A549 (cell line): ENCODE results near the gene LEPROT. TPM values are rescaled to one million over a fixed set of nuclear protein-coding genes. Genes with fewer than 3 reads are reported as not detected.
A peak's percentile ranks its signal among the peaks of the same experiment; 100 is the strongest.
"Not testable (repeated sequence)": the region's sequence is repeated elsewhere in the genome, so short reads cannot be mapped to it uniquely, and the experiment has no call there.

ENCODE experiments used
- ATAC-seq, 2 experiments: fragments of 200-7000 bp in 1 of 2; fragments of >200 bp in 1 of 2; cut with Nextera tagmentation in 1 of 2; cut with Tn5 transposase in 1 of 2; 3 replicates each; pipeline versions ENCODE4 v1.8.0 to v1.9.1; 2018 to 2020; ENCODE audit warnings: mild to moderate bottlenecking in 1 of 2, moderate library complexity in 1 of 2
- CTCF ChIA-PET: fragments of 300-600 bp; sonication (Branson Sonifier 250); formaldehyde crosslinking; extraction: SDS; loops from one replicate; lab custom pipeline; 2021; ENCODE audit warnings: antibody characterized with exemption, inconsistent platforms; lab: Yijun Ruan, JAX
- POLR2A ChIA-PET: fragments of 350-600 bp; formaldehyde crosslinking; extraction: SDS; loops from one replicate; lab custom pipeline; 2021; ENCODE audit warnings: antibody characterized with exemption, inconsistent platforms; lab: Yijun Ruan, JAX
- DNase-seq, 2 experiments: peaks; one replicate each; pipeline versions ENCODE4 v3.0.0 to v3.0.0-alpha.2; 2011 to 2016; ENCODE audit warnings: low read depth in 1 of 2, low spot score in 1 of 2
- FAIRE-seq: peaks from 2 replicates; lab custom pipeline; 2011; peaks lifted over from hg19 to GRCh38; lab: Jason Lieb, UNC
- H3K27ac ChIP-seq, 2 experiments: fragments of >200 bp; sonication (Bioruptor Twin); formaldehyde crosslinking; 3 replicates each; pipeline ENCODE4 v1.5.1; 2016 to 2017
- H3K4me1 ChIP-seq: fragments of >200 bp; sonication (Bioruptor Twin); formaldehyde crosslinking; 3 replicates; pipeline ENCODE4 v1.6.1; 2016
- H3K4me2 ChIP-seq: fragments of >200 bp; sonication (Bioruptor Twin); formaldehyde crosslinking; 3 replicates; pipeline ENCODE4 v1.6.1; 2016
- H3K4me3 ChIP-seq: fragments of >200 bp; sonication (Bioruptor Twin); formaldehyde crosslinking; 3 replicates; pipeline ENCODE4 v1.5.1; 2016
- H3K9me3 ChIP-seq: fragments of >200 bp; sonication (Bioruptor Twin); formaldehyde crosslinking; 3 replicates; pipeline ENCODE4 v1.6.1; 2016
- BHLHE40 ChIP-seq: IDR thresholded peaks from 2 replicates; pipeline ENCODE4 v1.6.1; 2012; ENCODE audit warnings: low read depth, low read length, inconsistent platforms
- CBX8 ChIP-seq: fragments of 200-600 bp; sonication (generic); IDR thresholded peaks from 2 replicates; pipeline ENCODE4 v1.6.1; 2016
- CEBPB ChIP-seq, 2 experiments: fragments of >200 bp in 1 of 2; sonication (Bioruptor Twin) in 1 of 2; formaldehyde crosslinking in 1 of 2; IDR thresholded peaks; 2 replicates each; pipeline ENCODE4 v1.6.1; 2012 to 2016
- CHD2 ChIP-seq: fragments of 150-350 bp; IDR thresholded peaks from 2 replicates; pipeline ENCODE4 v1.6.1; 2014; ENCODE audit warnings: low read length; ENCODE audit not compliant: partially characterized antibody
- CHD4 ChIP-seq: fragments of 200-600 bp; sonication (generic); IDR thresholded peaks from 2 replicates; pipeline ENCODE4 v1.6.1; 2016; ENCODE audit warnings: antibody characterized with exemption, mild to moderate bottlenecking, borderline replicate concordance
- EHF ChIP-seq: fragments of 250-450 bp; sonication (Bioruptor Pico); IDR thresholded peaks from 2 replicates; pipeline ENCODE4 v1.5.0; 2020; ENCODE audit warnings: mild to moderate bottlenecking
- EP300 ChIP-seq, 2 experiments: fragments of >200 bp; sonication (Bioruptor Twin); formaldehyde crosslinking; IDR thresholded peaks; 2 replicates in 1 of 2; 3 replicates in 1 of 2; pipeline ENCODE4 v1.6.1; 2016 to 2017
- ESRRA ChIP-seq: fragments of 150-350 bp; IDR thresholded peaks from 2 replicates; pipeline ENCODE4 v1.6.1; 2014; ENCODE audit warnings: mild to moderate bottlenecking, low read length, borderline replicate concordance
- FOSB ChIP-seq: fragments of 250-450 bp; sonication (Bioruptor Pico); IDR thresholded peaks from 2 replicates; pipeline ENCODE4 v1.5.0; 2020; ENCODE audit warnings: mild to moderate bottlenecking, moderate library complexity
- FOXS1 ChIP-seq: fragments of 250-450 bp; sonication (Bioruptor Pico); IDR thresholded peaks from 2 replicates; pipeline ENCODE4 v1.5.0; 2020; ENCODE audit warnings: mild to moderate bottlenecking, moderate library complexity
- GATA3 ChIP-seq: IDR thresholded peaks from 2 replicates; pipeline ENCODE4 v1.6.1; 2012; ENCODE audit warnings: borderline replicate concordance
- HEYL ChIP-seq: fragments of 250-450 bp; sonication (Bioruptor Pico); IDR thresholded peaks from 2 replicates; pipeline ENCODE4 v1.8.0; 2021; ENCODE audit warnings: mild to moderate bottlenecking, moderate library complexity
- HOXB5 ChIP-seq: fragments of 250-450 bp; sonication (Bioruptor Pico); IDR thresholded peaks from 2 replicates; pipeline ENCODE4 v1.5.0; 2020; ENCODE audit warnings: mild to moderate bottlenecking, moderate library complexity
- JUN ChIP-seq, 2 experiments: fragments of >200 bp; sonication (Bioruptor Twin); formaldehyde crosslinking; IDR thresholded peaks; 2 replicates in 1 of 2; 3 replicates in 1 of 2; pipeline ENCODE4 v1.6.1; 2016 to 2017
- JUNB ChIP-seq: fragments of >200 bp; sonication (Bioruptor Twin); formaldehyde crosslinking; IDR thresholded peaks from 2 replicates; pipeline ENCODE4 v1.6.1; 2016
- KDM1A ChIP-seq: fragments of 200-600 bp; sonication (generic); IDR thresholded peaks from 2 replicates; pipeline ENCODE4 v1.6.1; 2016; ENCODE audit warnings: low read depth, mild to moderate bottlenecking
- MAZ ChIP-seq: fragments of 150-350 bp; IDR thresholded peaks from 2 replicates; pipeline ENCODE4 v1.6.1; 2014; ENCODE audit warnings: antibody characterized with exemption, low read depth, low read length, borderline replicate concordance
- NFE2L2 ChIP-seq: fragments of 150-350 bp; conservative IDR thresholded peaks from 2 replicates; pipeline ENCODE4 v1.6.1; 2014; ENCODE audit warnings: low read length
- PHF8 ChIP-seq: fragments of 200-600 bp; sonication (generic); IDR thresholded peaks from 2 replicates; pipeline ENCODE4 v1.6.1; 2016; ENCODE audit warnings: low read depth, mild to moderate bottlenecking, antibody characterized with exemption, moderate library complexity, borderline replicate concordance
- RARB ChIP-seq: fragments of 250-450 bp; sonication (Bioruptor Pico); IDR thresholded peaks from 2 replicates; pipeline ENCODE4 v1.8.0; 2021; ENCODE audit warnings: mild to moderate bottlenecking, moderate library complexity
- RCOR1 ChIP-seq: fragments of 150-350 bp; IDR thresholded peaks from 2 replicates; pipeline ENCODE4 v1.6.1; 2014; ENCODE audit warnings: antibody characterized with exemption, low read length, low read depth
- RFX5 ChIP-seq: fragments of 450-650 bp; IDR thresholded peaks from 2 replicates; pipeline ENCODE4 v1.7.1; 2014; ENCODE audit warnings: antibody characterized with exemption, mild to moderate bottlenecking, moderate library complexity
- TP53 ChIP-seq: fragments of 250-450 bp; sonication (Bioruptor Pico); IDR thresholded peaks from 2 replicates; pipeline ENCODE4 v1.5.0; 2021; ENCODE audit warnings: mild to moderate bottlenecking, moderate library complexity
- ZC3H11A ChIP-seq: fragments of 450-650 bp; IDR thresholded peaks from 2 replicates; pipeline ENCODE4 v1.6.1; 2014; ENCODE audit warnings: antibody characterized with exemption, mild to moderate bottlenecking
- WGBS: methylation state at CpG from one replicate; pipeline ENCODE4 v1.1.6; 2017; ENCODE audit errors: missing lambda C conversion rate; 5-methylcytosine and 5-hydroxymethylcytosine counted together
- polyA plus RNA-seq, 4 experiments: library from polyadenylated mRNA; depleted of rRNA in 3 of 4; stranded (reverse); fragments of >200 nt; fragmentation: RNase III in 1 of 4; extraction: RNeasy Plus Mini Kit Qiagen cat#74134 plus additional on column Dnase treatment in 1 of 4; gene quantifications; 2 replicates in 3 of 4; 3 replicates in 1 of 4; pipeline ENCODE4 v1.2.3, GENCODE V29; 2011 to 2017
- TF ChIP-seq, protein P1 (sequence below): fragments of 250-450 bp; sonication (Bioruptor Pico); IDR thresholded peaks from 2 replicates; pipeline ENCODE4 v1.5.0; 2021; ENCODE audit warnings: mild to moderate bottlenecking, moderate library complexity, borderline replicate concordance
- TF ChIP-seq, protein P2 (sequence below): fragments of >200 bp; sonication (Bioruptor Twin); formaldehyde crosslinking; IDR thresholded peaks from 3 replicates; pipeline ENCODE4 v1.6.1; 2016

The LEPROT gene
- polyA plus RNA-seq, 2 of the 4 experiments (the other 2 are of a cell fraction): 51.2 to 62.9 TPM

DNA sequence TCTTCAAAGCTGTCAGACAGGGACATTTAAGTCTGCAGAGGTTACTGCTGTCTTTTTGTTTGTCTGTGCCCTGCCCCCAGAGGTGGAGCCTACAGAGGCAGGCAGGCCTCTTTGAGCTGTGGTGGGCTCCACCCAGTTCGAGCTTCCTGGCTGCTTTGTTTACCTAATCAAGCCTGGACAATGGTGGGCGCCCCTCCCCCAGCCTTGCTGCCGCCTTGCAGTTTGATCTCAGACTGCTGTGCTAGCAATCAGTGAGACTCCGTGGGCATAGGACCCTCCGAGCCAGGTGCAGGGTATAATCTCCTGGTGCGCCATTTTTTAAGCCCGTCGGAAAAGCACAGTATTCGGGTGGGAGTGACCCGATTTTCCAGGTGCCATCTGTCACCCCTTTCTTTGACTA is 35.2 kb downstream of the LEPROT start:
- not testable (repeated sequence) for FAIRE-seq, H3K4me1 ChIP-seq
- WGBS: no CpG with 5 or more reads among the region's 10 CpGs

DNA sequence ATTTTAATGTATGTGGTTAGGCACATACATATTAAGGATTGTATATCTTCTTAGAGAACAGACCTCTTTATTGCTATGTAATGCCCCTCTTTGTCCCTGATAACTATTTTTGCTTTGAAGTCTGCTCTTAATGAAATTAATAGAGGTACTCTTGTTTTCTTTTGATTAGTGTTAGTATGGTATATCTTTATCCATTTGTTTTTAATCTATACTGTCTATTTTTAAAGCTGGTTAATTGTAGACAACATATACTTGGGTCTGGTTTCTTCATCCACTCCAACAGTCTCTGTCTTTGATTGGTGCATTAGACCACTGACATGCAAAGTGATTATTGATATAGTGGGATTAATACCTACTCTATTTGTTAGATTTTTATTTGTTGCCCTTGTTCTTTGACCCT is 36.0 kb downstream of the LEPROT start:
- no peak overlapping the region for H3K27ac ChIP-seq
- ATAC-seq (no peak), DNase-seq (no peak), FAIRE-seq (no peak)
- no peaks in the 10 kb centered on the region for H3K9me3 ChIP-seq
- no peak overlapping the region for H3K4me3 ChIP-seq
- ChIA-PET CTCF (no interaction called here), POLR2A (no interaction called here)
- TF ChIP-seq EHF (CRISPR knock-in tag): no peak
- no peak for TF ChIP-seq KDM1A
- no peak for TF ChIP-seq CHD4
- TF ChIP-seq MAZ: no peak
- TF ChIP-seq, protein P1, sequence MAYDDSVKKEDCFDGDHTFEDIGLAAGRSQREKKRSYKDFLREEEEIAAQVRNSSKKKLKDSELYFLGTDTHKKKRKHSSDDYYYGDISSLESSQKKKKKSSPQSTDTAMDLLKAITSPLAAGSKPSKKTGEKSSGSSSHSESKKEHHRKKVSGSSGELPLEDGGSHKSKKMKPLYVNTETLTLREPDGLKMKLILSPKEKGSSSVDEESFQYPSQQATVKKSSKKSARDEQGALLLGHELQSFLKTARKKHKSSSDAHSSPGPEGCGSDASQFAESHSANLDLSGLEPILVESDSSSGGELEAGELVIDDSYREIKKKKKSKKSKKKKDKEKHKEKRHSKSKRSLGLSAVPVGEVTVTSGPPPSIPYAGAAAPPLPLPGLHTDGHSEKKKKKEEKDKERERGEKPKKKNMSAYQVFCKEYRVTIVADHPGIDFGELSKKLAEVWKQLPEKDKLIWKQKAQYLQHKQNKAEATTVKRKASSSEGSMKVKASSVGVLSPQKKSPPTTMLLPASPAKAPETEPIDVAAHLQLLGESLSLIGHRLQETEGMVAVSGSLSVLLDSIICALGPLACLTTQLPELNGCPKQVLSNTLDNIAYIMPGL (CRISPR knock-in tag): no peak
- TF ChIP-seq ESRRA: no peak
- TF ChIP-seq, protein P2, sequence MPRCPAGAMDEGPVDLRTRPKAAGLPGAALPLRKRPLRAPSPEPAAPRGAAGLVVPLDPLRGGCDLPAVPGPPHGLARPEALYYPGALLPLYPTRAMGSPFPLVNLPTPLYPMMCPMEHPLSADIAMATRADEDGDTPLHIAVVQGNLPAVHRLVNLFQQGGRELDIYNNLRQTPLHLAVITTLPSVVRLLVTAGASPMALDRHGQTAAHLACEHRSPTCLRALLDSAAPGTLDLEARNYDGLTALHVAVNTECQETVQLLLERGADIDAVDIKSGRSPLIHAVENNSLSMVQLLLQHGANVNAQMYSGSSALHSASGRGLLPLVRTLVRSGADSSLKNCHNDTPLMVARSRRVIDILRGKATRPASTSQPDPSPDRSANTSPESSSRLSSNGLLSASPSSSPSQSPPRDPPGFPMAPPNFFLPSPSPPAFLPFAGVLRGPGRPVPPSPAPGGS: no peak
- TF ChIP-seq CBX8: no peak
- TF ChIP-seq CEBPB (IDR thresholded peaks at IDR 0.05): no peak
- no peak for TF ChIP-seq JUNB
- TF ChIP-seq TP53 (CRISPR knock-in tag): no peak
- no peak overlapping the region for H3K4me2 ChIP-seq
- H3K4me1 ChIP-seq: peaks cover 5% of the 10 kb centered on the region; the same call in 1 of the 3 replicates

More for the DNA sequence above, 35.2 kb downstream of the LEPROT start:
- H3K4me3 ChIP-seq, H3K9me3 ChIP-seq, ATAC-seq, CTCF ChIA-PET, H3K27ac ChIP-seq, POLR2A ChIA-PET, DNase-seq, H3K4me2 ChIP-seq: not testable (repeated sequence)

DNA sequence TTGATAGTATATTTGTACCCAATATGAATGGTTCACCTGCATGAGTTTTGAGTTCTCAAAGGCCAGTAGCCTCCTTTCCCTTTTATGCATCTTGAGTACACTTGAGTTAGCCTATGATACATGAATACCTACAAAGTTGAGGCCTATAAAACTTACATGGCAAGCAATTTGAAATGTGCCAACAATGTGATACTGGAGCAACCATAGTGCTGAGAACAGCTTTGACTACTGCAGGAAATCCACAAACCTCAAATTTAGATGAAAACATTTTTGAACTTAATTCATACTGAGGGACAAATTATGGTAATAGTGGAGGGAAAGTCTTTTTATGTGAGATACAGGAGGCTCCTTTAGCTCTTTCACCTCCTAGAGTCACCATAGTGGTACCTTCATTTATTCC is 37.4 kb downstream of the LEPROT start:
- ATAC-seq: no peak
- CTCF ChIA-PET: interaction anchor here (0.6 kb wide), 1 partner anchor 211 kb away, joined by 3 read pairs; no protein-coding TSS in a partner anchor
- Histone ChIP-seq H3K4me3 (no peak overlapping the region), H3K27ac (no peak overlapping the region), H3K4me2 (no peak overlapping the region), H3K4me1 (peaks cover 5% of the 10 kb centered on the region; the same call in 1 of the 3 replicates), H3K9me3 (no peaks in the 10 kb centered on the region)
- no peak for FAIRE-seq
- no peak for TF ChIP-seq ZC3H11A
- no peak for TF ChIP-seq EP300 (IDR thresholded peaks at IDR 0.05)
- no peak for TF ChIP-seq RCOR1
- no peak for TF ChIP-seq CEBPB (IDR thresholded peaks at IDR 0.05)
- no peak for TF ChIP-seq HEYL (CRISPR knock-in tag)
- TF ChIP-seq FOXS1 (CRISPR knock-in tag): no peak
- POLR2A ChIA-PET: no interaction called here
- DNase-seq: no peak

DNA sequence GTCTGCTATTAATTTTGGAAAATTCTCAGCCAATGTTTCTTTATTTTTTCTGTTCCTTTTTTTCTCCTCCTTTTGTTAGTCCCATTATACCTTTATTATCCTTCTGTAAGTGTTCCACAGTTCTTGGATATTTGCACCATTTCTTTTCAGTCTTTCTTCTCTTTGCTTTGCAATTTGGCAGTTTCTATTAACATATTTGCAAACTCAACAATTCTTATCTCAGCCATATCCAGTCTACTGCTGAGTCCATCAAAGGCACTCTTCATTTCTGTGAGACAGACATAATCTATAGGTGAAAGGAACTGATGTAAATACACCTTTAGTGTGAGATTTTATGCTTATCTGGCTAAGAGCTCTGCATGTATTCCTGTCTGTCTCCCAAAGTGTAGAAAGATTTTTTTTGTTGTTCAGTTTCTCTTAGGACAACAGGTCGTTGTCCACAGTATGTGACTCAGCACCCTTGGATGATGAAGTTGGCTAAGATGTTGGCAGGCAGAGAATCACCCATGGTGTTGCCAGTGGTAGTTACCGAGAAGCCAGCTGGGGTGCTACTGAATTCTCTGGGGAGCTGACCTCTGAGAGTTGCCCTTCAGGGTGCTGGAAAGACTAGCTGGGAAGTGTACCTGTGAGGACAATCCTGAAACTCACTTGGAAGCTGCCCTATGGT is 38.4 kb downstream of the LEPROT start:
- Histone ChIP-seq H3K27ac (0 out of 6 replicates have a peak overlapping the region, but pooled peaks of 1 of the 2 experiments have one; percentile 24), H3K9me3 (no peaks in the 10 kb centered on the region), H3K4me3 (no peak overlapping the region), H3K4me2 (no peak overlapping the region), H3K4me1 (peaks cover 5% of the 10 kb centered on the region; the same call in 1 of the 3 replicates)
- WGBS: 74% methylated on average over 2 of the region's 2 CpGs
- DNase-seq (no peak), FAIRE-seq (no peak), ATAC-seq (peak in 1 of 2 experiments; percentile 13; a peak in 1 of 6 replicates)
- ChIA-PET CTCF (interaction anchor here (0.6 to 2.4 kb wide), 10 partner anchors 10 to 228 kb away, joined by 3 to 6 read pairs (median 4); no protein-coding TSS in a partner anchor), POLR2A (interaction anchor here (1.0 kb wide), 1 partner anchor 244 kb away, joined by 3 read pairs; no protein-coding TSS in a partner anchor)
- no peak for TF ChIP-seq HOXB5 (CRISPR knock-in tag)
- no peak for TF ChIP-seq EHF (CRISPR knock-in tag)
- no peak for TF ChIP-seq HEYL (CRISPR knock-in tag)
- TF ChIP-seq BHLHE40: no peak
- TF ChIP-seq PHF8: no peak
- no peak for TF ChIP-seq RARB (CRISPR knock-in tag)
- TF ChIP-seq NFE2L2: no peak
- no peak for TF ChIP-seq CBX8
- TF ChIP-seq GATA3: no peak
- TF ChIP-seq RFX5: no peak
- TF ChIP-seq JUN (IDR thresholded peaks at IDR 0.05): no peak
- TF ChIP-seq FOSB (CRISPR knock-in tag): no peak
- TF ChIP-seq ZC3H11A: no peak
- no peak for TF ChIP-seq CHD2
